NCI-H146 treated with DMSO at 0.1 percent for 48 hours (cell line): ENCODE measurements around the gene TBC1D17.

Experiments used
- DNase-seq: peaks from one replicate; lab custom pipeline; 2025; ENCODE audit not compliant: unreplicated experiment; lab: John Stamatoyannopoulos, UW

Gene TBC1D17

GRCh38 chr19:49875177-49875576 lies 2.3 kb upstream of the TBC1D17 start:
- DNase-seq, result no peak

GRCh38 chr19:49875857-49876421 lies 1.6 kb upstream of the TBC1D17 start:
- DNase-seq, result peak; percentile 40

GRCh38 chr19:49876422-49877019 lies 981 bp upstream of the TBC1D17 start:
- peak; percentile 98 for DNase-seq

- peak; percentile 96 for DNase-seq
Measured at GRCh38 chr19:49877879-49878743, 609 bp downstream of the TBC1D17 start.

GRCh38 chr19:49878744-49879070 lies 1.2 kb downstream of the TBC1D17 start:
- no peak for DNase-seq

- DNase-seq, result no peak
Measured at GRCh38 chr19:49879243-49879963, 1.9 kb downstream of the TBC1D17 start.

- no peak for DNase-seq
Measured at GRCh38 chr19:49880162-49880869, 2.8 kb downstream of the TBC1D17 start.

GRCh38 chr19:49881186-49881585 lies 3.7 kb downstream of the TBC1D17 start:
- DNase-seq, result no peak

- DNase-seq, result no peak
Measured at GRCh38 chr19:49881672-49882394, 4.3 kb downstream of the TBC1D17 start.

GRCh38 chr19:49882643-49883042 lies 5.1 kb downstream of the TBC1D17 start:
- no peak for DNase-seq

GRCh38 chr19:49883094-49883493 lies 5.6 kb downstream of the TBC1D17 start:
- no peak for DNase-seq

GRCh38 chr19:49884109-49884508 lies 6.6 kb downstream of the TBC1D17 start:
- DNase-seq, result no peak

GRCh38 chr19:49884760-49885159 lies 7.3 kb downstream of the TBC1D17 start:
- DNase-seq, result no peak

GRCh38 chr19:49887037-49887664 lies 9.6 kb downstream of the TBC1D17 start:
- no peak for DNase-seq

GRCh38 chr19:49887665-49888509 lies 10.4 kb downstream of the TBC1D17 start:
- DNase-seq, result no peak

GRCh38 chr19:49888510-49888824 lies 11.0 kb downstream of the TBC1D17 start:
- peak; percentile 64 for DNase-seq

GRCh38 chr19:49889038-49889686 lies 11.7 kb downstream of the TBC1D17 start:
- DNase-seq, result no peak

- DNase-seq, result peak; percentile 56
Measured at GRCh38 chr19:49889687-49890348, 12.3 kb downstream of the TBC1D17 start.
